ENCODE measurements around the gene ETV3. TPM values are rescaled to one million over a fixed set of nuclear protein-coding genes. Genes with fewer than 3 reads are reported as not detected.
"Not testable (repeated sequence)": the region's sequence is repeated elsewhere in the genome, so short reads cannot be mapped to it uniquely, and the experiment has no call there.

Gene ETV3
- total RNA-seq, 6 experiments from 2014 or later = 4.9 to 7.8 (median 6.5) TPM

DNA sequence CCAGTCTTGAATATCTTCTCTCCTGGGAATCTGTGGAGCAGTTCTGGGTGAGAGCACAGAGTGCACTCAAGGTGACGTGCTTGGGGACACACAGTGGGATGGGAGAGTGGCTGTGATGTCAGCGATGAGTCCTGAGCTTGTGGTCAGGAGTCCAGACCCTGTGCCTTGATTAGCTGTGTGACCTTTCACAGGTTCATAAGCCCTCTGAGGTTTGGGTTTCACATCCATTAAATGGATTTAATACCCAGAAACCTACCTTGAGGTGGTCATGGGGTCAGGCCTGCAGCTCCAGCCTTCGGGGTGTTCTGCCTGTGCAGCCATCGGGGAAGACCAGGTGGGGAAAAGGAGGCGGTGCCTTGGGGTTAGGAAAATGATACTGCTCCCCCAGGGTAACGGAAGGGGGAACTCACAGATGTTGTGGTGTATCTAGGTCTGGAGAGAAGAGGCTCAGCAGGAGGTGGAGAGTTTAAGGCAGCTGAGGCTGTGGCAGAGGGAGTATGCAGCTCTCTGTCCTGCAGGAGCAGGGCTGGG, 38.5 kb upstream of the ETV3 start:
- DNase-seq = no peak
- 86% methylated on average over 2 of the region's 6 CpGs for WGBS (ENCODE audit: insufficient coverage, low coverage, low lambda C conversion rate, missing lambda C conversion rate)
- Histone ChIP-seq H3K36me3 (no peaks in the 10 kb centered on the region), H3K27me3 (no peaks in the 10 kb centered on the region), H3K4me3 (no peak overlapping the region), H3K9me3 (no peaks in the 10 kb centered on the region), H3K4me1 (peaks cover 0 to 2% (median 0%) of the 10 kb centered on the region in 4 donors), H3K27ac (no peak overlapping the region)
- intact Hi-C loops (cut with DNase I) = no loop called here
- TF ChIP-seq, protein P1, sequence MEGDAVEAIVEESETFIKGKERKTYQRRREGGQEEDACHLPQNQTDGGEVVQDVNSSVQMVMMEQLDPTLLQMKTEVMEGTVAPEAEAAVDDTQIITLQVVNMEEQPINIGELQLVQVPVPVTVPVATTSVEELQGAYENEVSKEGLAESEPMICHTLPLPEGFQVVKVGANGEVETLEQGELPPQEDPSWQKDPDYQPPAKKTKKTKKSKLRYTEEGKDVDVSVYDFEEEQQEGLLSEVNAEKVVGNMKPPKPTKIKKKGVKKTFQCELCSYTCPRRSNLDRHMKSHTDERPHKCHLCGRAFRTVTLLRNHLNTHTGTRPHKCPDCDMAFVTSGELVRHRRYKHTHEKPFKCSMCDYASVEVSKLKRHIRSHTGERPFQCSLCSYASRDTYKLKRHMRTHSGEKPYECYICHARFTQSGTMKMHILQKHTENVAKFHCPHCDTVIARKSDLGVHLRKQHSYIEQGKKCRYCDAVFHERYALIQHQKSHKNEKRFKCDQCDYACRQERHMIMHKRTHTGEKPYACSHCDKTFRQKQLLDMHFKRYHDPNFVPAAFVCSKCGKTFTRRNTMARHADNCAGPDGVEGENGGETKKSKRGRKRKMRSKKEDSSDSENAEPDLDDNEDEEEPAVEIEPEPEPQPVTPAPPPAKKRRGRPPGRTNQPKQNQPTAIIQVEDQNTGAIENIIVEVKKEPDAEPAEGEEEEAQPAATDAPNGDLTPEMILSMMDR (IDR thresholded peaks at IDR 0.05) = no peak
- TF ChIP-seq POLR2A (IDR thresholded peaks at IDR 0.05) = no peak
- ATAC-seq = no peak

DNA sequence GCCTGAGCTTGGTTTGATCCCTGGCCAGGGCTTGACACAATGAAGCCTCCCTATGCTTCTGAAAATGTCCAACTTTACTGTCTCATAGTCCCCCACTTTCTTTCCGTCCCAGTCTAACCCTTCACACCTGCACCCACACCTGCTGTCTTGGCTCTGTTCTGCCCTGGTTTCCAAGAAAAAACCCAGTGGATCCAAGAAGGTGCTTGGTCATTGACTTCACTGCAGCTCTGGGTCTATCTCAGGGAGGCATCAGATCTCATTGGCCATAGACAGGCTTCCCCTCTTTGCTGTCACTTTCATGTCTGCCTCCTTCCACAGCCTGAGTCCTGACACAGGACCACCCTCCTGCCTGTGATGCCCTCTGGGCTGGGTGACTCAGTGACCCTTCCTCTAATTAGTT, 37.8 kb upstream of the ETV3 start:
- DNase-seq (no peak), ATAC-seq (no peak)
- no peaks in the 10 kb centered on the region for H3K9me3 ChIP-seq
- no peaks in the 10 kb centered on the region for H3K27me3 ChIP-seq
- intact Hi-C loops (cut with DNase I) = no loop called here
- no peaks in the 10 kb centered on the region for H3K4me1 ChIP-seq
- H3K4me3 ChIP-seq = no peak overlapping the region
- no peak for TF ChIP-seq POLR2A (IDR thresholded peaks at IDR 0.05)
- TF ChIP-seq, protein P1 (IDR thresholded peaks at IDR 0.05) = no peak
- H3K27ac ChIP-seq = no peak overlapping the region
- WGBS (ENCODE audit: insufficient coverage, low coverage, low lambda C conversion rate, missing lambda C conversion rate) = 100% methylated on average over 1 of the region's 1 CpG
- H3K36me3 ChIP-seq = no peaks in the 10 kb centered on the region

DNA sequence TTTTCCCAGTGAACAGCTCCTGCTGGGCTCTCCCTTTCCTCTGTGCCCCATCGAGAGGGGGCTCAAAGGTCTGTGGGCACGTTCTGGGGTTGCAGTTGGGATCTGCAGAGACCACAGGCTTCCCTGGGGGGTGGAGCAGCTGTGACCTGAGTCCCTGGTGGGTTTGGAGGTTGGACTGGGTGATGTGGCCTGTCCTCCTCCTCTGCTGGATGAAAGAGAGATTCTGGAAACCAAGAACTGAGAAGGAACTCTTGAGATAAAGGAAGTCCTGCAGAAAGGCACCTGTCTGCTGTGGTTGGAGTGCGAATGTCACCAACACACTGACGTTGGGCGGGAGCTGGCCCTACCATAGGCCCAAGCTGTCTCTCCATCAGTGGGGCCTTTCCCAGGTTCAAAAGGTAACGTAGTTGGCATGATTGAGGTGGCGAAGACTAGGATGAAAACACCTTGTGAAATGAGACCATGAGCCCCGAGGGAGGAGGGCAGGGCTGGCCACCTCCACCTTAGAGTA, 35.8 kb upstream of the ETV3 start:
- WGBS (ENCODE audit: insufficient coverage, low coverage, low lambda C conversion rate, missing lambda C conversion rate) = 64% methylated on average over 5 of the region's 8 CpGs
- Histone ChIP-seq H3K27me3 (no peaks in the 10 kb centered on the region), H3K36me3 (no peaks in the 10 kb centered on the region), H3K4me3 (no peak overlapping the region), H3K9me3 (no peaks in the 10 kb centered on the region), H3K27ac (no peak overlapping the region), H3K4me1 (no peaks in the 10 kb centered on the region)
- intact Hi-C loops (cut with DNase I) = no loop called here
- DNase-seq (no peak), ATAC-seq (no peak)
- TF ChIP-seq, protein P1 (IDR thresholded peaks at IDR 0.05) = no peak
- no peak for TF ChIP-seq POLR2A (IDR thresholded peaks at IDR 0.05)

DNA sequence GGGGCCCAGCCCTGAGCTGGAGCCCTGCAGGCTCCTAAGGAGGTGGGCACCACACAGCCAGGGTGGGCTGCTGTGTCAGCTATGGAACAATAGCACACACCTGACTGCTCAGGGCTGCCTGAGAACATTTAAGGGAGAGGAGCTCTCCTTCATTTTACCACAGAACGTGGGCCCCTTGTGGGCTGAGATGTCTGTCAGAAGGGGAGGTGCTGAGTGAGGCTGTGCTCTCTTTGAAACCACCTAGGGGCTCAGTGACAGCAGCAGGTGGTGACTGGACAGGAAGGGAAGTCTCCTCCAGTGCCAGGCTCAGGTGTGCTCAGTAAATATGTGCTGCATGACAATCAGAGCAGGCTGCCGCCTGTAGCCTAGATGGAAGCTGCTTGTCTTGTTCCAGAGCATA, 35.0 kb upstream of the ETV3 start:
- 80% methylated on average over 1 of the region's 2 CpGs for WGBS (ENCODE audit: insufficient coverage, low coverage, low lambda C conversion rate, missing lambda C conversion rate)
- H3K27me3 ChIP-seq; ATAC-seq; H3K4me3 ChIP-seq; DNase-seq; H3K4me1 ChIP-seq; H3K9me3 ChIP-seq; H3K36me3 ChIP-seq; intact Hi-C loops (cut with DNase I); H3K27ac ChIP-seq: not testable (repeated sequence)

DNA sequence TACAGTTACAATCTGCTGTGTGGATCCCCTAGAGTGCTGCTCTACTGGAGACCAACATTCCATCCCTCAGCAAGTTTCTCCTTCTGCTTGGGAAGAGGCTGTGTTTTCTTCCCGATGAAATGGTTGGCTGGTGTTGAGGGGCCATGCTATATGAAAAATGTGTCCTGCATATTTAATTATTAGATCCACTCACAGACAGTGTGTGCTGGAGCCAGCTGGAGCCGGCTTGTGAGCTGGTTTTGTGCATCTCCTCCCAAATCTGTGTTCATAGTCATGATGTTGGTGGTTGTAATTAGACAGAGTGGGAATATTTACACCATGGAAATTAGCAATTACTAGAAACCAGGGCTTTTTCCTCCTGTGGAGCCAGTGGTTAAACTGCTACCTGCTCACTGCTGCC, 34.4 kb upstream of the ETV3 start:
- H3K36me3 ChIP-seq; H3K4me1 ChIP-seq; DNase-seq; intact Hi-C loops (cut with DNase I); H3K27ac ChIP-seq; ATAC-seq; H3K9me3 ChIP-seq; H3K27me3 ChIP-seq; H3K4me3 ChIP-seq: not testable (repeated sequence)
- whole genome bisulfite sequencing (ENCODE audit: insufficient coverage, low coverage, low lambda C conversion rate, missing lambda C conversion rate) = 80% methylated on average over 1 of the region's 2 CpGs
